HG03575 (cell line): ENCODE results near the gene SULT1C3.

Experiments
- ATAC-seq: cut with Tn5 transposase; IDR thresholded peaks from one replicate; pipeline ENCODE4 v1.9.1; 2021; ENCODE audit not compliant: unreplicated experiment, insufficient number of reproducible peaks, low FRiP score; ENCODE audit errors: extremely low read depth

The SULT1C3 gene

GRCh38 chr2:108239786-108240185 is at the start of gene SULT1C3:
Gene SULT1C3, plus strand, starts transcription at chr2:108239968. Its CDS starts 7,227 bp downstream, at chr2:108247195.
- no peak for ATAC-seq

- ATAC-seq: no peak
Observed at GRCh38 chr2:108193251-108193650, 46.5 kb upstream of the SULT1C3 start.

- no peak for ATAC-seq
Observed at GRCh38 chr2:108194409-108195132, 45.2 kb upstream of the SULT1C3 start.

GRCh38 chr2:108195133-108195439 is 44.7 kb upstream of the SULT1C3 start:
- ATAC-seq: no peak

- no peak for ATAC-seq
Observed at GRCh38 chr2:108199726-108200125, 40.0 kb upstream of the SULT1C3 start.

- ATAC-seq: no peak
Observed at GRCh38 chr2:108200569-108200968, 39.2 kb upstream of the SULT1C3 start.

- no peak for ATAC-seq
Observed at GRCh38 chr2:108212671-108213070, 27.1 kb upstream of the SULT1C3 start.

GRCh38 chr2:108215794-108216211 is 24.0 kb upstream of the SULT1C3 start:
- no peak for ATAC-seq

- no peak for ATAC-seq
Observed at GRCh38 chr2:108217211-108217610, 22.6 kb upstream of the SULT1C3 start.

- no peak for ATAC-seq
Observed at GRCh38 chr2:108219688-108220087, 20.1 kb upstream of the SULT1C3 start.

- no peak for ATAC-seq
Observed at GRCh38 chr2:108220191-108220590, 19.6 kb upstream of the SULT1C3 start.

GRCh38 chr2:108220942-108221541 is 18.7 kb upstream of the SULT1C3 start:
- ATAC-seq: no peak

- ATAC-seq: no peak
Observed at GRCh38 chr2:108222261-108222660, 17.5 kb upstream of the SULT1C3 start.

- ATAC-seq: no peak
Observed at GRCh38 chr2:108223573-108223972, 16.2 kb upstream of the SULT1C3 start.

- no peak for ATAC-seq
Observed at GRCh38 chr2:108224022-108224421, 15.7 kb upstream of the SULT1C3 start.

GRCh38 chr2:108226564-108226963 is 13.2 kb upstream of the SULT1C3 start:
- ATAC-seq: no peak

- no peak for ATAC-seq
Observed at GRCh38 chr2:108228006-108228405, 11.8 kb upstream of the SULT1C3 start.

- no peak for ATAC-seq
Observed at GRCh38 chr2:108228537-108228936, 11.2 kb upstream of the SULT1C3 start.

GRCh38 chr2:108229875-108230274 is 9.9 kb upstream of the SULT1C3 start:
- ATAC-seq: no peak

GRCh38 chr2:108235577-108235976 is 4.2 kb upstream of the SULT1C3 start:
- no peak for ATAC-seq
